ENCODE measurements around the gene INKA2. TPM values are rescaled to one million over a fixed set of nuclear protein-coding genes. Genes with fewer than 3 reads are reported as not detected.
A peak's percentile ranks its signal among the peaks of the same experiment; 100 is the strongest.

The INKA2 gene
- total RNA-seq, 1 donor from 2014 or later, result 5.4 TPM

GRCh38 chr1:111739925-111740765 is 950 bp upstream of the INKA2 start:
- Mint-ChIP-seq H3K27ac (ENCODE audit: unreplicated experiment) (peak overlapping the region; percentile 97), H3K9me3 (ENCODE audit: low read depth) (no peaks in the 10 kb centered on the region), H3K27me3 (ENCODE audit: low read depth) (no peaks in the 10 kb centered on the region), H3K4me1 (ENCODE audit: low read depth) (peaks cover 20% of the 10 kb centered on the region), H3K36me3 (ENCODE audit: low read depth) (no peaks in the 10 kb centered on the region), H3K4me3 (ENCODE audit: unreplicated experiment) (peak overlapping the region; percentile 84)
- peak; percentile 42 for TF ChIP-seq CTCF (IDR thresholded peaks at IDR 0.05)
- DNase-seq (ENCODE audit: low spot score), result no peak

GRCh38 chr1:111738436-111739193 is 580 bp downstream of the INKA2 start:
- peaks cover 17% of the 10 kb centered on the region for H3K4me1 Mint-ChIP-seq (ENCODE audit: low read depth)
- DNase-seq (ENCODE audit: low spot score), result no peak
- H3K27ac Mint-ChIP-seq (ENCODE audit: unreplicated experiment), result peak overlapping the region; percentile 97
- no peaks in the 10 kb centered on the region for H3K27me3 Mint-ChIP-seq (ENCODE audit: low read depth)
- H3K9me3 Mint-ChIP-seq (ENCODE audit: low read depth), result no peaks in the 10 kb centered on the region
- peak; percentile 33 for TF ChIP-seq CTCF (IDR thresholded peaks at IDR 0.05)
- H3K4me3 Mint-ChIP-seq (ENCODE audit: unreplicated experiment), result peak overlapping the region; percentile 84
- no peaks in the 10 kb centered on the region for H3K36me3 Mint-ChIP-seq (ENCODE audit: low read depth)

- peak overlapping the region; percentile 84 for H3K4me3 Mint-ChIP-seq (ENCODE audit: unreplicated experiment)
- no peaks in the 10 kb centered on the region for H3K9me3 Mint-ChIP-seq (ENCODE audit: low read depth)
- no peaks in the 10 kb centered on the region for H3K27me3 Mint-ChIP-seq (ENCODE audit: low read depth)
- H3K4me1 Mint-ChIP-seq (ENCODE audit: low read depth), result peaks cover 11% of the 10 kb centered on the region
- H3K27ac Mint-ChIP-seq (ENCODE audit: unreplicated experiment), result peak overlapping the region; percentile 39
- no peak for DNase-seq (ENCODE audit: low spot score)
- TF ChIP-seq CTCF (IDR thresholded peaks at IDR 0.05), result no peak
- H3K36me3 Mint-ChIP-seq (ENCODE audit: low read depth), result no peaks in the 10 kb centered on the region
These were observed 1.1 kb downstream of the INKA2 start for GRCh38 chr1:111738133-111738435.

GRCh38 chr1:111737216-111738132 is 1.7 kb downstream of the INKA2 start:
- Mint-ChIP-seq H3K36me3 (ENCODE audit: low read depth) (no peaks in the 10 kb centered on the region), H3K4me3 (ENCODE audit: unreplicated experiment) (peak overlapping the region; percentile 84), H3K27ac (ENCODE audit: unreplicated experiment) (peak overlapping the region; percentile 39), H3K4me1 (ENCODE audit: low read depth) (peaks cover 11% of the 10 kb centered on the region), H3K9me3 (ENCODE audit: low read depth) (no peaks in the 10 kb centered on the region), H3K27me3 (ENCODE audit: low read depth) (no peaks in the 10 kb centered on the region)
- no peak for TF ChIP-seq CTCF (IDR thresholded peaks at IDR 0.05)
- DNase-seq (ENCODE audit: low spot score), result no peak
